HepG2 (cell line): ENCODE measurements around the gene ZFAND3. TPM values are rescaled to one million over a fixed set of nuclear protein-coding genes. Genes with fewer than 3 reads are reported as not detected.
A peak's percentile ranks its signal among the peaks of the same experiment; 100 is the strongest.

Experiments used
- ATAC-seq: fragments of 200-7000 bp; cut with Tn5 transposase; 3 replicates; pipeline ENCODE4 v1.9.1; 2020; ENCODE audit warnings: mild to moderate bottlenecking, moderate library complexity
- BruUV-seq: library from RNA; stranded (reverse); fragments of 400-500 nt; replicated peaks from 2 replicates; lab custom pipeline; 2021; lab: Mats Ljungman, UMichigan
- CTCF ChIA-PET: fragments of 300-600 bp; formaldehyde crosslinking; extraction: SDS; loops from one replicate; lab custom pipeline; 2021; ENCODE audit warnings: low total read pairs, inconsistent platforms, low intra/inter-chr PET ratio; lab: Yijun Ruan, JAX
- POLR2A ChIA-PET: fragments of 350-600 bp; sonication (Branson Sonifier 250); formaldehyde crosslinking; loops from one replicate; lab custom pipeline; 2020; ENCODE audit warnings: antibody characterized with exemption, inconsistent platforms; lab: Yijun Ruan, JAX
- DNase-seq: peaks from one replicate; pipeline ENCODE4 v3.0.0-alpha.2; 2015; ENCODE audit warnings: low spot score
- FAIRE-seq: peaks from 3 replicates; lab custom pipeline; 2011; peaks lifted over from hg19 to GRCh38; lab: Jason Lieb, UNC
- H2AFZ ChIP-seq: one replicate; pipeline ENCODE4 v1.6.1; 2011; ENCODE audit warnings: low read length, inconsistent platforms
- H3K27ac ChIP-seq: fragments of 300-600 bp; 3 replicates; pipeline ENCODE4 v1.8.0; 2011; ENCODE audit warnings: mixed run types, mild to moderate bottlenecking, mixed read lengths, low read length, inconsistent platforms; ENCODE audit not compliant: insufficient read depth; ENCODE audit errors: extremely low read length
- H3K27me3 ChIP-seq, 2 experiments: fragments of 200-600 bp in 1 of 2; 2 replicates in 1 of 2; 3 replicates in 1 of 2; pipeline versions ENCODE4 v1.6.0 to v1.8.0; 2011; ENCODE audit warnings: low read length in 2 of 2, mild to moderate bottlenecking in 2 of 2, moderate library complexity in 2 of 2, inconsistent platforms in 1 of 2; ENCODE audit not compliant: insufficient read depth in 2 of 2, control insufficient read depth in 1 of 2
- H3K36me3 ChIP-seq, 2 experiments: fragments of 200-600 bp in 1 of 2; replicated peaks in 1 of 2; 2 replicates in 1 of 2; 3 replicates in 1 of 2; pipeline versions ENCODE4 v1.5.1 to v1.8.0; 2011; ENCODE audit warnings: low read length in 2 of 2, inconsistent platforms in 1 of 2; ENCODE audit not compliant: insufficient read depth in 2 of 2, control insufficient read depth in 1 of 2
- H3K4me1 ChIP-seq: 2 replicates; pipeline ENCODE4 v1.5.1; 2012; ENCODE audit warnings: low read length, inconsistent platforms; ENCODE audit not compliant: insufficient read depth
- H3K4me2 ChIP-seq: 2 replicates; pipeline ENCODE4 v1.6.0; 2011; ENCODE audit warnings: low read depth, low read length, inconsistent platforms
- H3K4me3 ChIP-seq, 3 experiments: fragments of 200-600 bp in 1 of 3; sonication (generic), shearing (Covaris generic) in 1 of 3; replicated peaks in 1 of 3; 2 replicates each; pipeline ENCODE4 v1.5.1; 2011 to 2016; ENCODE audit warnings: low read length in 3 of 3, inconsistent platforms in 2 of 3, low read depth in 2 of 3, mild to moderate bottlenecking in 2 of 3, control low read depth in 1 of 3, mixed read lengths in 1 of 3; ENCODE audit not compliant: insufficient read depth in 1 of 3
- H3K79me2 ChIP-seq: one replicate; pipeline ENCODE4 v1.6.1; 2011; ENCODE audit warnings: low read length, inconsistent platforms; ENCODE audit not compliant: insufficient read depth
- H3K9ac ChIP-seq: 2 replicates; pipeline ENCODE4 v1.6.0; 2011; ENCODE audit warnings: mild to moderate bottlenecking, low read depth, low read length, inconsistent platforms; ENCODE audit not compliant: insufficient read depth
- H3K9me3 ChIP-seq: 2 replicates; pipeline ENCODE4 v1.5.1; 2012; ENCODE audit warnings: mild to moderate bottlenecking, low read length
- H4K20me1 ChIP-seq: 2 replicates; pipeline ENCODE4 v1.6.0; 2011; ENCODE audit warnings: inconsistent platforms, mild to moderate bottlenecking, low read length, moderate library complexity; ENCODE audit not compliant: insufficient read depth
- GLMP ChIP-seq: sonication (generic); formaldehyde crosslinking; IDR thresholded peaks from 2 replicates; pipeline ENCODE4 v1.9.0; 2021; ENCODE audit warnings: missing genetic modification reagents, mild to moderate bottlenecking, borderline replicate concordance
- HES4 ChIP-seq: sonication (generic); formaldehyde crosslinking; IDR thresholded peaks from 2 replicates; pipeline ENCODE4 v1.9.0; 2021; ENCODE audit warnings: mild to moderate bottlenecking, missing genetic modification reagents, borderline replicate concordance
- RBM22 ChIP-seq: fragments of 200-400 bp; formaldehyde crosslinking; optimal IDR thresholded peaks from 2 replicates; pipeline ENCODE3; 2017; ENCODE audit warnings: mild to moderate bottlenecking, low read length, moderate library complexity
- SAP130 ChIP-seq: IDR thresholded peaks from 2 replicates; pipeline ENCODE4 v1.6.1; 2016; ENCODE audit warnings: low read depth
- SRF ChIP-seq: IDR thresholded peaks from 2 replicates; pipeline ENCODE4 v1.6.1; 2011; ENCODE audit warnings: mild to moderate bottlenecking, low read depth, low read length, moderate library complexity
- ZFP90 ChIP-seq: sonication (generic); formaldehyde crosslinking; IDR thresholded peaks from 2 replicates; pipeline ENCODE4 v1.8.0; 2022; ENCODE audit warnings: missing genetic modification reagents, mild to moderate bottlenecking, inconsistent platforms, borderline replicate concordance
- WGBS: methylation state at CpG from one replicate; pipeline ENCODE4 v1.1.6; 2017; ENCODE audit warnings: low lambda C conversion rate; 5-methylcytosine and 5-hydroxymethylcytosine counted together
- in situ Hi-C: cut with HindIII; loops from 2 replicates; pipeline ENCODE4 v1.10.0; 2017; ENCODE audit warnings: low pct_unique_long_range_greater_than_20kb; ENCODE audit not compliant: extremely low pct_ligation_motif_present
- intact Hi-C: fragments of 100-400 bp; cut with micrococcal nuclease; formaldehyde crosslinking; loops from one replicate; pipeline ENCODE4 v1.10.0; 2022; ENCODE audit not compliant: unreplicated experiment
- polyA plus RNA-seq, 8 experiments: library from polyadenylated mRNA; depleted of rRNA in 3 of 8; stranded (reverse) in 7 of 8; unstranded in 1 of 8; fragments of >200 nt; fragmentation: Illumina TruSeq in 4 of 8; extraction: Trizol in 4 of 8; gene quantifications; 2 replicates each; pipeline versions ENCODE4 v1.2.1 to v1.2.3, GENCODE V29; 2011 to 2016; ENCODE audit warnings: low read depth in 4 of 8, missing spikeins in 1 of 8, mixed read lengths in 1 of 8; ENCODE audit not compliant: insufficient read depth in 1 of 8
- total RNA-seq, 5 experiments: library from RNA; depleted of rRNA; stranded (reverse); fragments of >200 nt; fragmentation: Illumina TruSeq; extraction: Trizol; gene quantifications; 2 replicates each; pipeline ENCODE4 v1.2.3, GENCODE V29; 2016; ENCODE audit warnings: low read depth in 1 of 5

ZFAND3 gene
- total and polyA plus RNA-seq, 2 of the 13 experiments (the other 11 are each of a cell fraction or from before 2014, with no cell fraction given) = 16.4 to 17.1 TPM

DNA sequence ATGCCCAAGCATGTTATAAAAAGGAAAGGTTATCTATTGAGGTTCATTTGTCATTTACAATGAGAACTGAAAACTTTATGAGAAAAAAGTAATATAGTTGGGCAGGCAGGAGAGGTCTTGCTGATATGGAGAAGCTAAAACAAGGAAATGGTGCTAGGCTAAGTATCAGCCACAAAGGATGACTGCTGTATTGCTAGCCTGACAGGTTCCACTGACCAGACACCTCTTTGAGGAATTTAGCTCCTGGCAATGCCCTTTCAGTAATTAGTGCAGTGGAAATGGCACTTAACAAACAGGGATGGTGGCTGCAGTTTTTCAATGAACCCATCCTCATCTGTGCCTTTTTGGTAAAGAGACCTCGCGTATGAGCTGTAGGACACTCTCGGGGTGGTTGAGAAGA lies 284.4 kb downstream of the ZFAND3 start:
- H3K79me2 ChIP-seq = no peaks in the 10 kb centered on the region
- no peak overlapping the region for H3K9ac ChIP-seq
- no peak overlapping the region for H2AFZ ChIP-seq
- DNase-seq (no peak), FAIRE-seq (no peak), ATAC-seq (no peak)
- ChIA-PET CTCF (no interaction called here), POLR2A (no interaction called here)
- BruUV-seq = TSS peak; percentile 7
- WGBS = 100% methylated on average over 3 of the region's 3 CpGs
- intact Hi-C loops (no loop called here), in situ Hi-C loops (no loop called here)
- peaks cover 4 to 6% of the 10 kb centered on the region in 2 experiments; a peak in 4 of 5 replicates for H3K36me3 ChIP-seq
- H3K27ac ChIP-seq = no peak overlapping the region
- no peaks in the 10 kb centered on the region for H3K9me3 ChIP-seq
- H3K4me1 ChIP-seq = no peaks in the 10 kb centered on the region
- H4K20me1 ChIP-seq = no peaks in the 10 kb centered on the region
- H3K4me3 ChIP-seq = no peak overlapping the region
- TF ChIP-seq SAP130 (CRISPR knock-in tag) (no peak), RBM22 (peak; percentile 26)
- no peak overlapping the region for H3K4me2 ChIP-seq
- no peaks in the 10 kb centered on the region for H3K27me3 ChIP-seq

- in situ Hi-C loops (no loop called here), intact Hi-C loops (no loop called here)
- Histone ChIP-seq H3K79me2 (no peaks in the 10 kb centered on the region), H3K4me3 (no peak overlapping the region), H3K27ac (no peak overlapping the region), H3K9me3 (no peaks in the 10 kb centered on the region), H3K4me2 (no peak overlapping the region), H3K4me1 (no peaks in the 10 kb centered on the region), H2AFZ (no peak overlapping the region), H3K27me3 (no peaks in the 10 kb centered on the region), H3K9ac (no peak overlapping the region), H3K36me3 (peaks cover 6 to 8% of the 10 kb centered on the region in 2 experiments; a peak in 4 of 5 replicates), H4K20me1 (no peaks in the 10 kb centered on the region)
- BruUV-seq = no TSS peak
- DNase-seq (no peak), ATAC-seq (no peak), FAIRE-seq (no peak)
- POLR2A ChIA-PET = no interaction called here
- CTCF ChIA-PET = no interaction called here
- TF ChIP-seq HES4 (CRISPR knock-in tag) (no peak), SRF (no peak), GLMP (CRISPR knock-in tag) (no peak), ZFP90 (no peak)
- 94% methylated on average over 3 of the region's 3 CpGs for WGBS
Measured at GRCh38 chr6:38105066-38105465, 285.5 kb downstream of the ZFAND3 start.
